ENCODE measurements around the gene CAMK2A. TPM values are rescaled to one million over a fixed set of nuclear protein-coding genes. Genes with fewer than 3 reads are reported as not detected.

Gene CAMK2A
- polyA plus RNA-seq, 1 of the 3 experiments (the other 2 are of a cell fraction) = 0.10 TPM

DNA sequence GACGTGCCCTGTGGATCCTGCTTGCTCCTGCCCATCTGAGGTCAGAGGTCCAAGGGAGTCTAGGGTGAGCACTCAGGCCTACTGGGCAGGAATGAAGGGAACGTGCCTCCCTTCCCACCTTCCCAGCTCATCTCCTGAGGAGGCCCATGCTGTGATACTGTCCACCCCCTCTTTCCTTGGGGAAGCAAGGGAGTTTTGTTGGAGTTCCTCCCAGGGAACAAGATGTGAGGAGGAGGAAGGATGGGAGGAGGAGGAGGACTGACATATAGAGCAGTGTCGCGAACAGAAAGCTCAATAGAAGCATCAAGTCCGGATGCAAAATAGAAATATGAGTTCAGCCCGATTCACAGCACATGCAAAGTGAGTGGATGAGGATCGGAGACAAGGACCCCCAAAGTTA lies 58.7 kb downstream of the CAMK2A start:
- Histone ChIP-seq H3K4me3 (ENCODE audit: low read depth in 2 of 2, low read length in 1 of 2) (no peak overlapping the region), H3K9ac (no peak overlapping the region), H3K27me3 (ENCODE audit: insufficient read depth) (no peaks in the 10 kb centered on the region), H3K36me3 (replicated peaks in 1 of 2; ENCODE audit: control insufficient read depth in 1 of 2, insufficient read depth in 2 of 2, low read length in 1 of 2) (no peaks in the 10 kb centered on the region), H3K9me2 (no peaks in the 10 kb centered on the region), H2AFZ (ENCODE audit: low read depth) (no peak overlapping the region), H3K9me3 (no peaks in the 10 kb centered on the region), H3F3A (replicated peaks; ENCODE audit: insufficient read depth) (no peaks in the 10 kb centered on the region), H3K4me1 (ENCODE audit: control insufficient read depth in 1 of 2, insufficient read depth in 2 of 2, low read depth in 1 of 2, low read length in 1 of 2) (peaks cover 0 to 13% of the 10 kb centered on the region in 2 experiments; a peak in 1 of 4 replicates), H3K4me2 (no peak overlapping the region), H4K20me1 (ENCODE audit: insufficient read depth) (no peaks in the 10 kb centered on the region), H3K27ac (ENCODE audit: low read depth in 2 of 2, low read length in 1 of 2) (no peak overlapping the region), H3K79me2 (ENCODE audit: insufficient read depth) (no peaks in the 10 kb centered on the region)
- 85% methylated on average over 7 of the region's 7 CpGs for WGBS (ENCODE audit: low lambda C conversion rate)
- TF ChIP-seq MEF2A (IDR thresholded peaks at IDR 0.05; ENCODE audit: borderline replicate concordance, low read depth) (no peak), FOXM1 (IDR thresholded peaks at IDR 0.05; ENCODE audit: low read depth) (no peak), SIN3A (IDR thresholded peaks at IDR 0.05; ENCODE audit: borderline replicate concordance, low read depth, low read length) (no peak), JUND (IDR thresholded peaks at IDR 0.05) (no peak), GABPA (IDR thresholded peaks at IDR 0.05; ENCODE audit: low read depth) (no peak), NFIC (IDR thresholded peaks at IDR 0.05; ENCODE audit: borderline replicate concordance) (no peak), RAD21 (IDR thresholded peaks at IDR 0.05; ENCODE audit: low read length) (no peak), GATA2 (CRISPR knock-in tag; IDR thresholded peaks at IDR 0.05) (no peak), CHD2 (IDR thresholded peaks at IDR 0.05; ENCODE audit: low read length, partially characterized antibody) (no peak), RFX5 (IDR thresholded peaks at IDR 0.05; ENCODE audit: low read length) (no peak), RCOR1 (IDR thresholded peaks at IDR 0.05; ENCODE audit: low read length) (no peak), TCF12 (IDR thresholded peaks at IDR 0.05) (no peak), MXI1 (IDR thresholded peaks at IDR 0.05; ENCODE audit: low read depth, low read length) (no peak)
- TF ChIP-seq, protein P1, sequence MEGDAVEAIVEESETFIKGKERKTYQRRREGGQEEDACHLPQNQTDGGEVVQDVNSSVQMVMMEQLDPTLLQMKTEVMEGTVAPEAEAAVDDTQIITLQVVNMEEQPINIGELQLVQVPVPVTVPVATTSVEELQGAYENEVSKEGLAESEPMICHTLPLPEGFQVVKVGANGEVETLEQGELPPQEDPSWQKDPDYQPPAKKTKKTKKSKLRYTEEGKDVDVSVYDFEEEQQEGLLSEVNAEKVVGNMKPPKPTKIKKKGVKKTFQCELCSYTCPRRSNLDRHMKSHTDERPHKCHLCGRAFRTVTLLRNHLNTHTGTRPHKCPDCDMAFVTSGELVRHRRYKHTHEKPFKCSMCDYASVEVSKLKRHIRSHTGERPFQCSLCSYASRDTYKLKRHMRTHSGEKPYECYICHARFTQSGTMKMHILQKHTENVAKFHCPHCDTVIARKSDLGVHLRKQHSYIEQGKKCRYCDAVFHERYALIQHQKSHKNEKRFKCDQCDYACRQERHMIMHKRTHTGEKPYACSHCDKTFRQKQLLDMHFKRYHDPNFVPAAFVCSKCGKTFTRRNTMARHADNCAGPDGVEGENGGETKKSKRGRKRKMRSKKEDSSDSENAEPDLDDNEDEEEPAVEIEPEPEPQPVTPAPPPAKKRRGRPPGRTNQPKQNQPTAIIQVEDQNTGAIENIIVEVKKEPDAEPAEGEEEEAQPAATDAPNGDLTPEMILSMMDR (IDR thresholded peaks at IDR 0.05) = no peak
- TF ChIP-seq, protein P2, sequence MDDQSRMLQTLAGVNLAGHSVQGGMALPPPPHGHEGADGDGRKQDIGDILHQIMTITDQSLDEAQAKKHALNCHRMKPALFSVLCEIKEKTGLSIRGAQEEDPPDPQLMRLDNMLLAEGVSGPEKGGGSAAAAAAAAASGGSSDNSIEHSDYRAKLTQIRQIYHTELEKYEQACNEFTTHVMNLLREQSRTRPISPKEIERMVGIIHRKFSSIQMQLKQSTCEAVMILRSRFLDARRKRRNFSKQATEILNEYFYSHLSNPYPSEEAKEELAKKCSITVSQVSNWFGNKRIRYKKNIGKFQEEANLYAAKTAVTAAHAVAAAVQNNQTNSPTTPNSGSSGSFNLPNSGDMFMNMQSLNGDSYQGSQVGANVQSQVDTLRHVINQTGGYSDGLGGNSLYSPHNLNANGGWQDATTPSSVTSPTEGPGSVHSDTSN (IDR thresholded peaks at IDR 0.05) = no peak
- TF ChIP-seq, protein P3, sequence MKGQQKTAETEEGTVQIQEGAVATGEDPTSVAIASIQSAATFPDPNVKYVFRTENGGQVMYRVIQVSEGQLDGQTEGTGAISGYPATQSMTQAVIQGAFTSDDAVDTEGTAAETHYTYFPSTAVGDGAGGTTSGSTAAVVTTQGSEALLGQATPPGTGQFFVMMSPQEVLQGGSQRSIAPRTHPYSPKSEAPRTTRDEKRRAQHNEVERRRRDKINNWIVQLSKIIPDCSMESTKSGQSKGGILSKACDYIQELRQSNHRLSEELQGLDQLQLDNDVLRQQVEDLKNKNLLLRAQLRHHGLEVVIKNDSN (IDR thresholded peaks at IDR 0.05; ENCODE audit: borderline replicate concordance, low read depth) = no peak
- TF ChIP-seq, protein P4, sequence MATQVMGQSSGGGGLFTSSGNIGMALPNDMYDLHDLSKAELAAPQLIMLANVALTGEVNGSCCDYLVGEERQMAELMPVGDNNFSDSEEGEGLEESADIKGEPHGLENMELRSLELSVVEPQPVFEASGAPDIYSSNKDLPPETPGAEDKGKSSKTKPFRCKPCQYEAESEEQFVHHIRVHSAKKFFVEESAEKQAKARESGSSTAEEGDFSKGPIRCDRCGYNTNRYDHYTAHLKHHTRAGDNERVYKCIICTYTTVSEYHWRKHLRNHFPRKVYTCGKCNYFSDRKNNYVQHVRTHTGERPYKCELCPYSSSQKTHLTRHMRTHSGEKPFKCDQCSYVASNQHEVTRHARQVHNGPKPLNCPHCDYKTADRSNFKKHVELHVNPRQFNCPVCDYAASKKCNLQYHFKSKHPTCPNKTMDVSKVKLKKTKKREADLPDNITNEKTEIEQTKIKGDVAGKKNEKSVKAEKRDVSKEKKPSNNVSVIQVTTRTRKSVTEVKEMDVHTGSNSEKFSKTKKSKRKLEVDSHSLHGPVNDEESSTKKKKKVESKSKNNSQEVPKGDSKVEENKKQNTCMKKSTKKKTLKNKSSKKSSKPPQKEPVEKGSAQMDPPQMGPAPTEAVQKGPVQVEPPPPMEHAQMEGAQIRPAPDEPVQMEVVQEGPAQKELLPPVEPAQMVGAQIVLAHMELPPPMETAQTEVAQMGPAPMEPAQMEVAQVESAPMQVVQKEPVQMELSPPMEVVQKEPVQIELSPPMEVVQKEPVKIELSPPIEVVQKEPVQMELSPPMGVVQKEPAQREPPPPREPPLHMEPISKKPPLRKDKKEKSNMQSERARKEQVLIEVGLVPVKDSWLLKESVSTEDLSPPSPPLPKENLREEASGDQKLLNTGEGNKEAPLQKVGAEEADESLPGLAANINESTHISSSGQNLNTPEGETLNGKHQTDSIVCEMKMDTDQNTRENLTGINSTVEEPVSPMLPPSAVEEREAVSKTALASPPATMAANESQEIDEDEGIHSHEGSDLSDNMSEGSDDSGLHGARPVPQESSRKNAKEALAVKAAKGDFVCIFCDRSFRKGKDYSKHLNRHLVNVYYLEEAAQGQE (IDR thresholded peaks at IDR 0.05; ENCODE audit: low read depth, low read length) = no peak
- TF ChIP-seq, protein P5, sequence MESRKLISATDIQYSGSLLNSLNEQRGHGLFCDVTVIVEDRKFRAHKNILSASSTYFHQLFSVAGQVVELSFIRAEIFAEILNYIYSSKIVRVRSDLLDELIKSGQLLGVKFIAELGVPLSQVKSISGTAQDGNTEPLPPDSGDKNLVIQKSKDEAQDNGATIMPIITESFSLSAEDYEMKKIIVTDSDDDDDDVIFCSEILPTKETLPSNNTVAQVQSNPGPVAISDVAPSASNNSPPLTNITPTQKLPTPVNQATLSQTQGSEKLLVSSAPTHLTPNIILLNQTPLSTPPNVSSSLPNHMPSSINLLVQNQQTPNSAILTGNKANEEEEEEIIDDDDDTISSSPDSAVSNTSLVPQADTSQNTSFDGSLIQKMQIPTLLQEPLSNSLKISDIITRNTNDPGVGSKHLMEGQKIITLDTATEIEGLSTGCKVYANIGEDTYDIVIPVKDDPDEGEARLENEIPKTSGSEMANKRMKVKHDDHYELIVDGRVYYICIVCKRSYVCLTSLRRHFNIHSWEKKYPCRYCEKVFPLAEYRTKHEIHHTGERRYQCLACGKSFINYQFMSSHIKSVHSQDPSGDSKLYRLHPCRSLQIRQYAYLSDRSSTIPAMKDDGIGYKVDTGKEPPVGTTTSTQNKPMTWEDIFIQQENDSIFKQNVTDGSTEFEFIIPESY (IDR thresholded peaks at IDR 0.05; ENCODE audit: borderline replicate concordance, low read depth) = no peak
- CTCF ChIA-PET = interaction anchor here (0.9 to 1.5 kb wide), 4 partner anchors 10 to 100 kb away, joined by 3 to 4 read pairs (median 4); no protein-coding TSS in a partner anchor
- DNase-seq = no peak
- POLR2A ChIA-PET = interaction anchor here (0.6 kb wide), 1 partner anchor 81 kb away, joined by 3 read pairs; no protein-coding TSS in a partner anchor
